ENCODE data around the gene CETP.
"Not testable (repeated sequence)": the region's sequence is repeated elsewhere in the genome, so short reads cannot be mapped to it uniquely, and the experiment has no call there.

CETP gene

GRCh38 chr16:56960681-56961281 lies 969 bp upstream of the CETP start:
- no peak for DNase-seq

DNA sequence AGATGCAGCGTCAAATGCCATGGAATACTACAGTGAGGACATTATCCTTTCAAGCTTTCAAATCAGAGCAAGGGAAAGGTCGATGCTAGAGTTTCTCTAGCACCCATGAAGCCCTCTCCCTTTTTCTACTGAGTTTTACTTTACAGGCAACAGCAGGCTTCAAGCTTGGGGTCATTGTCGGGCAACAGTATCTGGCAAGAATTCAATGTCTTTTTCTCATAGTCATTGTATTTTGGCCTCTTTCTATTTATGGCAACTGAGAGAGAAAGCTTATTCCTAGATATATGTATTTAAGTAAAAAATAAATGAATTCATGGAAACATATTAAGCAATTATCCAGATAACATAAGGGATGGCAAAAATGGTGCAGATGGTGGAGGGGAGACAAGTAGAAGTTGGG lies 364 bp upstream of the CETP start:
- no peak for DNase-seq

DNA sequence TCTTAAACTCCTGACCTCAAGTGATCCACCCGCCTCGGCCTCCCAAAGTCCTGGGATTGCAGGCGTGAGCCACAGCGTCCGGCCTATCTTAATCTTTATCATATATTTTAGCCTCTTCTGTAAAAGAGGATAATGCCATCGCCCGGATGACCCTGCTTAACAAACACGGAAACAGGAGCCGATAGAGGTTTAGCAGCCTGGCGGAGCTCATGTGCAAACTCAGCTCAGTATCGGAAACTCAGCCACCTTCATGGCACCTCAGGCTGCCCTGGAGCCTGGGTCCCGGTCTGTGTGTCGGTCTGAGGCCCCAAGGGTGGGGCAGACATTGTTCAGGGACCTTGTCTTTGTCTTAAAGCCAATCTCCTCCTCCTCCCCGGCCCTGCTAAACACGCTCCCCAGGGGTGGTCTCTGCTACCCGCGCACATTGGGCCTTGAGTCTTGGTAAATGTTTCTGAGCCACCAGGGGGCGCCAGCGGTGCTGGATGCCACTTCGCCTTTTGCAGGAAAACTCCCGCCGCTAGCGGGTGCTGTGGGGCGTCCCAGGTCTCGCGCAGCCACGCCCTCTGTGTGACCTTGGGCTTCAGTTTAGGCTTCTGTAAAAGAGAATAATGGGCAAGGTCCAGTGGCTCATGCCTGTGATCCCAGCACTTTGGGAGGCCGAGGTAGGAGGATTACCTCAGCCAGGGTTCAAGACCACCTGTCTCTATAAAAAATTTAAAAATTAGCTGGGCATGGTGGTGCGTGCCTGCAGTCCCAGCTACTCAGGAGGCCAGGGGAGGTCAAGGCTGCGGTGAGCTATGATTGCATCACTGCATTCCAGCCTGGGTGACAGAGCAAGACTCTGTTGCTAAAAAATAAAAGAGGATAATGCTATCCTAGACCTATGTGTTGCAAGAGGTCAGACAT lies 2.7 kb downstream of the CETP start:
- DNase-seq: peak; percentile 98 to 99

DNA sequence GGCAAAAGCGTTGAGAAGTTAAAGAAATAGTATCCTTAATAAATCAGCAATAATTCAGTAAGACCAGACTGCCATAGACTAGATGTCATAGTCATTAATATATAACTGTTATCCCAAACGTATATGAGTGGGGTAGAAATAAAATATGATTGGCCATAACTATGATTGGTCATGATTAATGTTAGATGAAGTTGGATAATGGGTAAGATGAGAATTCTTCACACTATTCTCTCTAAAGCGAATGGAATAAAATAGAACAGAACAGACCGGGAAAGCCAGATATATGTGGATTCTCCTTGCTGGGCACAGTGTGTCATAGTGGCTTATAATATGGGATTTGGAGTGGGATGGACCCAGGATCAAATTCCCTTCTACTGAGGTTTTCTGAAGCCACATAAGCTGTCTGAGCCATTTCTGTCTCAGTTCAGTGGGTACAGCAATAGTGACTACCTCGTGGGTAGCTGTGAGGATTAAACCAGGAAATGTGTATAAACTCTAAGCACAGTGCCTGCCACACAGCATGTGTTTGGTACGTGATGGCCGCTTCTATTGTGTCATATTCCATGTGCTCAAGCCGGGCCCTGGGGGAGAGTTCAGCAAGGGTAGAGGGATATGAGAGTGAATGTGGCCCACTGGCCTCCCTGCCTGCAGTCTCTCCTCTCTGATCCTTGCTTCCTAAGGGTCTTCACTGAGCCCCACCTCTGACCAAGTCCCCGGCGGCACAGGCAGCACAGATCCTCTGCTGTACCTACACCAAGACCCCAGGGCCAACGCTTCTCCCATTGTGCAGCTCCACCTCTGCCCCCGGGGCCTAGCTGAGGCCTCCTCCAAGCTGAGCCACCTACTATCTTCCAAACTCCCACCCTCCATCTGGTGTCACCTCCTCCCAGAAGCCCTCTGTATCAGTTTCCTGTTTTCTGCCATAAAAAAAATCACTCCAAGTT lies 3.7 kb downstream of the CETP start:
- no peak for DNase-seq

DNA sequence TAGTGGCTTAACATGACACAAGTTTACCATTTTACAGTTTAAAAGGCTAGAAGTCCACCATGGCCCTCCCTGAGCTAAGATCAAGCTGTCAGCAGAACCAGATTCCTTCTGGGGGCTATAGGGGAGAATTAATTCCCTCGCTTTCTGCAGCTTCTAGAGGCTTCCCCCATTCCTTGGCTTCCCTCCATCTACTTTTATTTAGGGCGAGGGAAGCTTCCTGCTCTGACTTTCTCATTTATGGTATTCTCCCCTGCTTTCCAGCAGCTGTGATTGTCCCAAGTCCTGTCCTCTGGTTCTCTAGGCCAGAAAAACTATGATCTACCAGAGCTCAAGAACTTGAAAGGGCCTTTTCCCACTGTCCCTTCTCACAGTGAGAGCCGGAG lies 4.3 kb downstream of the CETP start:
- no peak for DNase-seq

DNA sequence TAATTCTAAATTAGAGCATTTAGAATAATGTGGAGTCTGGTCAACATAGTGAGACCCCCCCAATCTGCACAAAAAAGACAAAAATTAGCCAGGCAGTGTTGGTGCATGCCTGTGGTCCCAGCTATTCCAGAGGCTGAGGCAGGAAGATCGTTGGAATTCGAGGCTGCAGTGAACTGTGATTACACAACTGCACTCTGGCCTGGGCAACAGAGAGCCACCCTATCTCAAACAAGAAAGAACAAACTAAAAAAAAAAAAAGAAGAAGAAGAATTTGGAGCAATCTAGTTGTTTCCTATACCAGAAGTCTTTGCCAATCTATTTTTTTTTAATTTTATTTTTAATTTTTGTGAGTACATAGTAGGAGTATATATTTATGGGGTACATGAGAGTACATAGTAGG lies 6.0 kb downstream of the CETP start:
- DNase-seq: no peak

DNA sequence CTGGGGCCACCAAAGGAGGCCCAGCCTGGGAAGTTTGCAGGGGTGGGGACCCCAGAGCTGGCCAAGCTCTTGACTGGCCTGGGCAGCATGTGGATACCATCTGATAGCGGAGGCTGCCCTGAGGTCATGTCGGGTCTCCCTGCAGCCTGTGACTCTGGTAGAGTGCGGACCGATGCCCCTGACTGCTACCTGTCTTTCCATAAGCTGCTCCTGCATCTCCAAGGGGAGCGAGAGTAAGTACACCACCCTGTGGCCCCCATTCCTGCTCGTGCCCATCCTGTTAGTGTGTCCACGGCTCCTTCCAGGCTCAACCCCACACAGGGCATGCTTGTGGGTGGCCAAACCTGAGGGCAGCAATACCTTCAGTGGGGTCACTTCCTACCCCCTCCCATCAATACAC lies 8.0 kb downstream of the CETP start:
- DNase-seq: no peak

- DNase-seq: no peak
These were observed 9.4 kb downstream of the CETP start for GRCh38 chr16:56970934-56971767.

- DNase-seq: no peak
These were observed 10.0 kb downstream of the CETP start for GRCh38 chr16:56971768-56972043.

GRCh38 chr16:56972403-56973293 lies 10.9 kb downstream of the CETP start:
- no peak for DNase-seq

DNA sequence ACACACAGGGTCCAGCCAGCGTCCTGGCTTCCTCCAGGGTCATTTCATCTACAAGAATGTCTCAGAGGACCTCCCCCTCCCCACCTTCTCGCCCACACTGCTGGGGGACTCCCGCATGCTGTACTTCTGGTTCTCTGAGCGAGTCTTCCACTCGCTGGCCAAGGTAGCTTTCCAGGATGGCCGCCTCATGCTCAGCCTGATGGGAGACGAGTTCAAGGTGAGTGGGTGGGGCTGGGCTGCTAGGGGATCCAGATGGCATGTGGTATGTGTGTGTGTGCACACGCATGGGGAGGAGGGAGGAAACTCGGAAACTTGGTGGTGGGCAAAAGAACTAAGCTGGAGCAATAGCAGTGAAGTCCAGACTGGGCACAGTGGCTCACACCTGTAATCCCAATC lies 11.5 kb downstream of the CETP start:
- DNase-seq: no peak

GRCh38 chr16:56973899-56974298 lies 12.1 kb downstream of the CETP start:
- not testable (repeated sequence) for DNase-seq

GRCh38 chr16:56974549-56975300 lies 13.0 kb downstream of the CETP start:
- DNase-seq: no peak

DNA sequence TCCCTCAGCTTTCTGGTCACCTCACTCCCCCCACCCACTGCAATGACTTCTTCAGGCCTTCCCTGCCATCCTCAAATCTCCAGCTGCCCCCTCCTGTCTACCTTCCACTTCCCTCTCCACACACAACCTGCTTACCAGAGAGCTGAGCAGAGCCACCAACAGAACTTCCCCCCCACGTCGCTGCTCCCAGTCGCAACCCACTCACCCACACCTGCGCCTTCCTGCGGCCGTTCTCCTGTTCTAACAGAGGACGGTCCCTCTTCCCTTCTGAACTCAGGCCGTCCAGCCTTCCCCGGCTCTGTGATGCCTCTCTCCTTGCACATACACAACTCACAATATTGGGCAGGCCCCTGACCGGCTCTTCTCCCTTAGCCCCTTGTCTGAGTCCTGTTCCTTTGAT lies 14.0 kb downstream of the CETP start:
- no peak for DNase-seq

DNA sequence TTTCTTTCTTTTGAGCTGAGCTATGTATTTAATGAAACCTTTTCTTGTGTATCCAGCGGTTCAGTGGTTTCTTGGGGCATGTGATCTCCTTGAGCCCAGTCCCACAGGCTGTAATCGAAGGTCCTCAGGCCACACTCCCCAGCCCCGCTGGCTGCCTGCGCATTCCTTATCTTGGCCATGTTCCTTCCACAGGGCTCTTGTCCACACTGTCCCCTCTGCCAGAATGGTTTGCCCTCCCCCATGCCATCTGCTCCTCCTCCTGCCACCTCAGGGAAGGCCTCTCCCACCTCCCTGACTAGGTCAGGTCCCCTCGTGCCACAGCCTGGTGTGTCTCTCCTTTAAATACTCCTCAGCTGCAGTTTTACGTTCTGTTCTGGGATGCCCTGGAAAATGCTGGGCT lies 15.5 kb downstream of the CETP start:
- DNase-seq: no peak

- DNase-seq: no peak
These were observed 16.2 kb downstream of the CETP start for GRCh38 chr16:56977823-56978430.

GRCh38 chr16:56980201-56980535 lies 18.4 kb downstream of the CETP start:
- DNase-seq: no peak

DNA sequence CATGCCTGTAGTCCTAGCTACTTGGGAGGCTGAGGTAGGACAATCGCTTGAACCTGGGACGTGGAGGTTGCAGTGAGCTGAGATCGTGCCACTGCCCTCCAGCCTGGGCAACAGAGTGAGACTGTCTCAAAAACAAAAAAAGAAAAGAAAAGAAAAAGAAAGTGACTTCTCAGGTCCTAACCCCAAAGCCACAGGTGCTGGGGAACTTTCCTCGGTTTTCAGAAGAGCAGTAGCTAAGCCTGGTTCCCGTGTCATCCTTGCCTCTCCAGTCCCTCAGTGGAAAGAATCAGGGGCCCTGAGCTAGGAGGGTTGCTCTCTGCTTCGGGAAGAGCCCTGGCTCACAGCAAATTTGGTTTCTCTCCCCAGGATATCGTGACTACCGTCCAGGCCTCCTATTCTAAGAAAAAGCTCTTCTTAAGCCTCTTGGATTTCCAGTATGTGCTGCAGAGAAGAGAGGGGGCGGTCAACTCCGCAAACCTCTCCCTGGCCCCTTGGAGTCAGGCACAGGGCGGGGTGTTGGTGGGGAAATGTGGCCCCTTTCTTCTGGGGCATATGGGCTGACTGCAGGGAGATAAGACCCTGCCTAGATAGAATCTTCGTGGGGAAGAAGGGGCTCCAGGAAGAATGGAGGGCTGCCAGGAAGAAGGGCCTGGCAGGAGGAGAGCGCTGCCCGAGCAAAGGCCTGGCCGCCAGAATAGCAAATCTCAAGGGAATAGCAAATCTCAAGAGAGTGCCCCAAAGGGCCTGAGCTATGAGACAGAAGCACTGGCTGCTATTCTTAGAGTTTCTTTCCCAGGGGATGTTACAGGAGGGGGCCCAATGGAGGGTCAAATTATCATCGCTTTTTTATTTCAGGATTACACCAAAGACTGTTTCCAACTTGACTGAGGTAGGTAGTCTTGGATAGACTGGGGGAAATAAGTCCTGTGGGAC lies 19.3 kb downstream of the CETP start:
- DNase-seq: no peak

DNA sequence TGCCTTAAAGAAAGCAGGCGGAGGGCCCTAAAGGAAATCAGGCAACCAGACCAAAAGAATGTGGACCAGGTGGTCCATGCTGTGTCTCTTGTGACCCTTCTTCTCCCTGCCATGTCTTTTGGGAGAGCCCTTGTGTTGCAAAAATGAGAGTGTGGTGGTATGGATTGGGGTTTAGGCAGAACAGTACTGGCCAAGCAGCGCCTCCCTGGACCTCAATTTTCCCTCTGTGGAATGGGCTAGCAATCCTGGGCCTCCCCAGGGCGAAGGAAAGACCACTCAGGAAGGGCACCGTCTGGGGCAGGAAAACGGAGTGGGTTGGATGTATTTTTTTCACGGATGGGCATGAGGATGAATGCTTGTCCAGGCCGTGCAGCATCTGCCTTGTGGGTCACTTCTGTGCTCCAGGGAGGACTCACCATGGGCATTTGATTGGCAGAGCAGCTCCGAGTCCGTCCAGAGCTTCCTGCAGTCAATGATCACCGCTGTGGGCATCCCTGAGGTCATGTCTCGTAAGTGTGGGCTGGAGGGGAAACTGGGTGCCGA lies 20.1 kb downstream of the CETP start:
- DNase-seq: no peak
